NT2/D1 (cell line): ENCODE measurements around the gene HIPK3.

Experiments
- YY1 ChIP-seq: IDR thresholded peaks from 2 replicates; pipeline ENCODE4 v1.6.1; 2011; ENCODE audit not compliant: insufficient read length, insufficient read depth
- ZNF274 ChIP-seq: IDR thresholded peaks from 2 replicates; pipeline ENCODE4 v1.6.1; 2011; ENCODE audit warnings: mild to moderate bottlenecking, low read depth, low read length

DNA sequence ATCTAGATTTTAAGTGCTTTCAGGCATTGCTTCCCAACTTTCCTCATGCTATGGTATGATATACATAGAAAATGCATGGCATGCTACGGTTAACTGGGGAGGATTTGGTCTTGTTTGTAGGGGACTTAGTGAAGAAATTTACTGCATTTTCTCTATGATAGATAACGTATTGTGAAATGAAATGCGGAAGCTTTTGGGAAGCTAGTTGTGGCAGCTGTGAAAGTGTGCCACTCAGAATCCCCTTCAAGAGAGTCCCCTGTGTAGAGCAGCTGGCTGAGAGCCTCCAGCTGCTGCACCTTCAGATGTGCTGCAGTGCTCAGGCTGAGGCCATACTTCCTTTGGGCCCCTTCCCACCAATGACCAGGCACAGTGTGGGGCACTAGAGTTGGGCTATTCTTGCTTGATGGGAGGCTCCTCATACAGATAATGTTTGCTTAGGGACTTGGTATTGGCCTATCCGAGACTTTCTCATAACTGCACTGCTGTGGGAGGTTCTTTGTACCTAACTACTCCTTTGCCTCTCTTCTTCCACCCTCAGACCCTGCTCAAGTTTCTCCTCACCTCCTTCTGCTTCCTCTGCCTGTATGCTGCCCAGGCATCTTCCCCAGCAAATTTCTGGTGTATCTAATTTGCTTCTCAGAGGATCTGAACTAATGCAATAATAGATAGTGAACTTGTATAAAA, 67.3 kb downstream of the HIPK3 start:
- no peak for TF ChIP-seq YY1
- TF ChIP-seq ZNF274 = no peak
